K562 (cell line): ENCODE measurements around the gene RASIP1. TPM values are rescaled to one million over a fixed set of nuclear protein-coding genes. Genes with fewer than 3 reads are reported as not detected.
A peak's percentile ranks its signal among the peaks of the same experiment; 100 is the strongest.

Experiments used
- ARID3B ChIP-seq: fragments of 250-450 bp; sonication (Bioruptor Pico); IDR thresholded peaks from 2 replicates; pipeline ENCODE4 v1.4.0; 2020; ENCODE audit warnings: borderline replicate concordance
- BRCA1 ChIP-seq, 2 experiments: fragments of 450-650 bp in 1 of 2; sonication (generic) in 1 of 2; formaldehyde crosslinking in 1 of 2; IDR thresholded peaks; 2 replicates each; pipeline versions ENCODE4 v1.5.0 to v1.6.1; 2017 to 2020; ENCODE audit warnings: mild to moderate bottlenecking in 1 of 2, missing genetic modification reagents in 1 of 2
- CC2D1A ChIP-seq: fragments of 450-650 bp; IDR thresholded peaks from 2 replicates; pipeline ENCODE4 v1.6.1; 2017; ENCODE audit warnings: mild to moderate bottlenecking
- GATA2 ChIP-seq: sonication (generic); formaldehyde crosslinking; IDR thresholded peaks from 2 replicates; pipeline ENCODE4 v1.4.0; 2020; ENCODE audit warnings: mild to moderate bottlenecking, missing genetic modification reagents
- GTF3C2 ChIP-seq: IDR thresholded peaks from 3 replicates; pipeline ENCODE4 v1.6.1; 2011; ENCODE audit warnings: borderline replicate concordance, mild to moderate bottlenecking, moderate library complexity; ENCODE audit not compliant: insufficient read length; ENCODE audit errors: extremely low read depth
- MEF2A ChIP-seq: IDR thresholded peaks from 2 replicates; pipeline ENCODE4 v1.6.1; 2011; ENCODE audit warnings: low read depth, mild to moderate bottlenecking, low read length, moderate library complexity; ENCODE audit not compliant: control insufficient read depth
- MTF1 ChIP-seq: fragments of 250-450 bp; sonication (Bioruptor Pico); IDR thresholded peaks from 2 replicates; pipeline ENCODE4 v1.9.0; 2021; ENCODE audit warnings: moderate library complexity, mild to moderate bottlenecking, inconsistent platforms, borderline replicate concordance
- PHB ChIP-seq: fragments of 250-450 bp; sonication (Bioruptor Pico); IDR thresholded peaks from 2 replicates; pipeline ENCODE4 v1.5.0; 2021
- RBM14 ChIP-seq: fragments of 200-400 bp; formaldehyde crosslinking; IDR thresholded peaks from 2 replicates; pipeline ENCODE4 v1.6.1; 2018; ENCODE audit warnings: low read depth, mild to moderate bottlenecking, low read length, moderate library complexity, borderline replicate concordance; ENCODE audit not compliant: insufficient read depth
- XRCC5 ChIP-seq: fragments of 200-400 bp; formaldehyde crosslinking; IDR thresholded peaks from 2 replicates; pipeline ENCODE4 v1.6.1; 2017; ENCODE audit warnings: low read depth, mild to moderate bottlenecking, low read length
- ZBTB11 ChIP-seq, 3 experiments: fragments of 200-800 bp in 1 of 3; fragments of 250-450 bp in 1 of 3; fragments of 450-650 bp in 1 of 3; sonication (Bioruptor Pico) in 1 of 3; sonication (Bioruptor generic) in 1 of 3; formaldehyde crosslinking in 1 of 3; IDR thresholded peaks; 2 replicates each; pipeline versions ENCODE4 v1.6.1 to v1.8.0; 2016 to 2022; ENCODE audit warnings: mild to moderate bottlenecking in 2 of 3, missing genetic modification characterization in 2 of 3, missing compliant biosample characterization in 1 of 3, moderate library complexity in 1 of 3
- ZBTB7A ChIP-seq: IDR thresholded peaks from 2 replicates; pipeline ENCODE4 v1.6.1; 2011; ENCODE audit warnings: low read depth, mild to moderate bottlenecking, low read length, moderate library complexity, borderline replicate concordance; ENCODE audit not compliant: control insufficient read depth
- ZNF146 ChIP-seq: IDR thresholded peaks from one replicate; pipeline ENCODE4 v1.6.1; 2018; ENCODE audit warnings: missing compliant biosample characterization; ENCODE audit not compliant: unreplicated experiment
- polyA plus RNA-seq, 8 experiments: library from polyadenylated mRNA; depleted of rRNA in 4 of 8; stranded (reverse) in 5 of 8; unstranded in 3 of 8; fragments of >200 nt; fragmentation: Nextera tagmentation in 2 of 8; fragmentation: Illumina TruSeq in 1 of 8; extraction: Ambion mirVana in 2 of 8; extraction: Trizol in 1 of 8; gene quantifications; 2 replicates each; pipeline versions ENCODE4 v1.2.1 to v1.2.3, GENCODE V29; 2011 to 2014; ENCODE audit warnings: inconsistent platforms in 1 of 8, missing spikeins in 1 of 8
- total RNA-seq, 7 experiments: library from RNA; depleted of rRNA in 6 of 7; stranded (reverse); fragments of >200 nt in 6 of 7; fragmentation: Illumina TruSeq in 2 of 7; extraction: Trizol in 2 of 7; gene quantifications; 2 replicates each; pipeline versions ENCODE4 v1.2.1 to v1.2.3, GENCODE V29; 2011 to 2021; ENCODE audit warnings: low replicate concordance in 1 of 7

The RASIP1 gene
- total and polyA plus RNA-seq, 9 of the 15 experiments (the other 6 are each of a cell fraction or from before 2014, with no cell fraction given), result 0.20 to 4.7 (median 1.5) TPM

- no peak for TF ChIP-seq ZBTB11 (CRISPR knock-in tag; IDR thresholded peaks at IDR 0.05)
- no peak for TF ChIP-seq CC2D1A
- 0 out of 2 replicates have a peak, but pooled peaks have one; percentile 24 for TF ChIP-seq PHB (CRISPR knock-in tag)
- TF ChIP-seq BRCA1 (IDR thresholded peaks at IDR 0.05), result no peak
- no peak for TF ChIP-seq BRCA1 (CRISPR knock-in tag; IDR thresholded peaks at IDR 0.05)
- TF ChIP-seq GTF3C2, result no peak
- no peak for TF ChIP-seq RBM14
- no peak for TF ChIP-seq ARID3B
- no peak for TF ChIP-seq MTF1 (CRISPR knock-in tag)
- no peak for TF ChIP-seq XRCC5
- peak; percentile 63; the same call in 1 of the 2 replicates for TF ChIP-seq ZBTB7A
- TF ChIP-seq GATA2 (CRISPR knock-in tag), result no peak
- 0 out of 2 replicates have a peak, but pooled peaks have one; percentile 30 for TF ChIP-seq MEF2A
- TF ChIP-seq ZNF146 (CRISPR knock-in tag), result no peak
Measured at GRCh38 chr19:48738557-48739403, 1.6 kb downstream of the RASIP1 start (continued).
